Parathyroid adenoma (tissue), 2 donors: ENCODE results near the gene SBNO1.
"Not testable (repeated sequence)": the region's sequence is repeated elsewhere in the genome, so short reads cannot be mapped to it uniquely, and the experiment has no call there.

Experiments used
- H2AFZ ChIP-seq: fragments of 300-600 bp; sonication (generic); one replicate; pipeline ENCODE4 v1.7.0; 2017; ENCODE audit warnings: antibody characterized with exemption, mild to moderate bottlenecking
- H3K27ac ChIP-seq: fragments of 300-600 bp; sonication (generic); one replicate; pipeline ENCODE4 v1.7.0; 2017
- H3K27me3 ChIP-seq: fragments of 300-600 bp; sonication (generic); one replicate; pipeline ENCODE4 v1.7.0; 2017; ENCODE audit warnings: low read length; ENCODE audit not compliant: control insufficient read depth, insufficient read depth
- H3K36me3 ChIP-seq: fragments of 300-600 bp; sonication (generic); one replicate; pipeline ENCODE4 v1.7.0; 2017; ENCODE audit warnings: low read length; ENCODE audit not compliant: control insufficient read depth, insufficient read depth
- H3K4me1 ChIP-seq: fragments of 300-600 bp; sonication (generic); one replicate; pipeline ENCODE4 v1.7.0; 2017; ENCODE audit warnings: control low read depth
- H3K4me2 ChIP-seq: fragments of 300-600 bp; sonication (generic); one replicate; pipeline ENCODE4 v1.7.0; 2017; ENCODE audit warnings: low read length
- H3K4me3 ChIP-seq: fragments of 300-600 bp; sonication (generic); one replicate; pipeline ENCODE4 v1.7.0; 2017; ENCODE audit warnings: low read depth, low read length
- H3K79me2 ChIP-seq: fragments of 300-600 bp; sonication (generic); one replicate; pipeline ENCODE4 v1.7.0; 2017; ENCODE audit warnings: control low read depth
- H3K9ac ChIP-seq: fragments of 300-600 bp; sonication (generic); one replicate; pipeline ENCODE4 v1.7.0; 2017; ENCODE audit warnings: mild to moderate bottlenecking
- H3K9me3 ChIP-seq: fragments of 300-600 bp; sonication (generic); one replicate; pipeline ENCODE4 v1.7.0; 2017; ENCODE audit warnings: low read length; ENCODE audit not compliant: control insufficient read depth
- CTCF ChIP-seq: fragments of 300-600 bp; sonication (generic); IDR thresholded peaks from one replicate; pipeline ENCODE4 v1.7.0; 2017; ENCODE audit warnings: antibody characterized with exemption, mild to moderate bottlenecking
- donor health status: primary hyperparathyroidism.

SBNO1 gene

GRCh38 chr12:123253641-123254459 lies 110.8 kb downstream of the SBNO1 start:
- TF ChIP-seq CTCF, result no peak
- Histone ChIP-seq H3K4me1 (peaks cover 3% of the 10 kb centered on the region), H3K79me2 (peaks cover 28% of the 10 kb centered on the region), H2AFZ (no peak overlapping the region), H3K27me3 (no peaks in the 10 kb centered on the region), H3K9ac (no peak overlapping the region), H3K4me3 (no peak overlapping the region), H3K27ac (no peak overlapping the region), H3K36me3 (no peaks in the 10 kb centered on the region), H3K9me3 (no peaks in the 10 kb centered on the region), H3K4me2 (no peak overlapping the region)

- H3K27me3 ChIP-seq, H3K9me3 ChIP-seq, H3K9ac ChIP-seq, H3K4me2 ChIP-seq, H3K4me3 ChIP-seq, H3K4me1 ChIP-seq, H2AFZ ChIP-seq, H3K36me3 ChIP-seq, H3K27ac ChIP-seq: not testable (repeated sequence)
- peaks cover 41% of the 10 kb centered on the region for H3K79me2 ChIP-seq
Observed at GRCh38 chr12:123252365-123252764, 112.3 kb downstream of the SBNO1 start.

GRCh38 chr12:123251403-123252076 lies 113.1 kb downstream of the SBNO1 start:
- Histone ChIP-seq H3K27ac (no peak overlapping the region), H3K79me2 (peaks cover 48% of the 10 kb centered on the region), H3K9me3 (no peaks in the 10 kb centered on the region), H3K27me3 (no peaks in the 10 kb centered on the region), H3K4me1 (peaks cover 3% of the 10 kb centered on the region), H2AFZ (no peak overlapping the region), H3K36me3 (no peaks in the 10 kb centered on the region), H3K4me2 (no peak overlapping the region), H3K9ac (no peak overlapping the region), H3K4me3 (no peak overlapping the region)
- TF ChIP-seq CTCF, result no peak

GRCh38 chr12:123250471-123251383 lies 113.9 kb downstream of the SBNO1 start:
- Histone ChIP-seq H3K4me1 (peaks cover 3% of the 10 kb centered on the region), H3K4me2 (no peak overlapping the region), H2AFZ (no peak overlapping the region), H3K4me3 (no peak overlapping the region), H3K27me3 (no peaks in the 10 kb centered on the region), H3K9ac (no peak overlapping the region), H3K36me3 (no peaks in the 10 kb centered on the region), H3K79me2 (peaks cover 51% of the 10 kb centered on the region), H3K27ac (no peak overlapping the region), H3K9me3 (no peaks in the 10 kb centered on the region)
- no peak for TF ChIP-seq CTCF

- not testable (repeated sequence) for H3K4me1 ChIP-seq
Observed at GRCh38 chr12:123248996-123249741, 115.5 kb downstream of the SBNO1 start.

GRCh38 chr12:123248129-123248528 lies 116.5 kb downstream of the SBNO1 start:
- H3K27me3 ChIP-seq, H3K4me1 ChIP-seq, H3K36me3 ChIP-seq, H3K27ac ChIP-seq, H3K4me2 ChIP-seq, H3K9ac ChIP-seq, H3K4me3 ChIP-seq, H3K9me3 ChIP-seq, H2AFZ ChIP-seq: not testable (repeated sequence)
- peaks cover 49% of the 10 kb centered on the region for H3K79me2 ChIP-seq

More at GRCh38 chr12:123248996-123249741, 115.5 kb downstream of the SBNO1 start:
- not testable (repeated sequence) for H3K9me3 ChIP-seq, H3K4me2 ChIP-seq, H3K4me3 ChIP-seq, H3K27ac ChIP-seq, H3K27me3 ChIP-seq, H2AFZ ChIP-seq, H3K9ac ChIP-seq, H3K36me3 ChIP-seq
- peaks cover 54% of the 10 kb centered on the region for H3K79me2 ChIP-seq
